IMR-90 (cell line): Measurements from ENCODE around the gene WDR17. TPM values are rescaled to one million over a fixed set of nuclear protein-coding genes. Genes with fewer than 3 reads are reported as not detected.
A peak's percentile ranks its signal among the peaks of the same experiment; 100 is the strongest.

ENCODE experiments used
- ATAC-seq: fragments of 200-7000 bp; cut with Tn5 transposase; 2 replicates; pipeline ENCODE4 v1.9.1; 2020; ENCODE audit warnings: low read depth, mild to moderate bottlenecking, moderate library complexity
- BruUV-seq: library from RNA; stranded (reverse); fragments of 400-500 nt; replicated peaks from 2 replicates; lab custom pipeline; 2021; lab: Mats Ljungman, UMichigan
- CTCF ChIA-PET: fragments of 300-600 bp; formaldehyde crosslinking; extraction: SDS; loops from one replicate; lab custom pipeline; 2021; ENCODE audit warnings: antibody characterized with exemption; lab: Yijun Ruan, JAX
- POLR2A ChIA-PET: fragments of 300-600 bp; sonication (Branson Sonifier 250); formaldehyde crosslinking; loops from one replicate; lab custom pipeline; 2022; ENCODE audit warnings: antibody characterized with exemption; ENCODE audit not compliant: unreplicated experiment; lab: Charles Lee
- DNase-seq: peaks from one replicate; pipeline ENCODE4 v3.0.0; 2013
- H2AFZ ChIP-seq: replicated peaks from 2 replicates; pipeline ENCODE3; 2013; ENCODE audit warnings: low read length, mild to moderate bottlenecking; ENCODE audit not compliant: poor library complexity
- H2AK5ac ChIP-seq: 2 replicates; pipeline ENCODE4 v1.6.1; 2013; ENCODE audit warnings: low read depth, low read length, inconsistent platforms
- H2AK9ac ChIP-seq: replicated peaks from 2 replicates; pipeline ENCODE3; 2013; ENCODE audit warnings: mild to moderate bottlenecking, low read depth, low read length, moderate library complexity; ENCODE audit not compliant: poor library complexity
- H2BK120ac ChIP-seq: 2 replicates; pipeline ENCODE4 v1.6.1; 2013; ENCODE audit warnings: low read depth, low read length, inconsistent platforms
- H2BK15ac ChIP-seq: 3 replicates; pipeline ENCODE4 v1.6.1; 2013; ENCODE audit warnings: low read depth, low read length, inconsistent platforms
- H2BK20ac ChIP-seq: 2 replicates; pipeline ENCODE4 v1.6.1; 2013; ENCODE audit warnings: low read depth, mild to moderate bottlenecking, inconsistent platforms, low read length, moderate library complexity
- H2BK5ac ChIP-seq: 2 replicates; pipeline ENCODE4 v1.6.1; 2013; ENCODE audit warnings: mild to moderate bottlenecking, low read depth, low read length, inconsistent platforms; ENCODE audit not compliant: poor library complexity, severe bottlenecking
- H3K14ac ChIP-seq: replicated peaks from 2 replicates; pipeline ENCODE4 v1.6.1; 2013; ENCODE audit warnings: low read depth, low read length, inconsistent platforms
- H3K18ac ChIP-seq: 2 replicates; pipeline ENCODE4 v1.6.1; 2013; ENCODE audit warnings: low read depth, low read length, control low read depth
- H3K23ac ChIP-seq: 2 replicates; pipeline ENCODE4 v1.6.1; 2013; ENCODE audit warnings: low read depth, low read length, inconsistent platforms
- H3K27ac ChIP-seq: 2 replicates; pipeline ENCODE4 v1.5.1; 2013; ENCODE audit warnings: mild to moderate bottlenecking, control low read depth, low read length; ENCODE audit not compliant: insufficient read depth
- H3K27me3 ChIP-seq: 2 replicates; pipeline ENCODE4 v1.6.1; 2013; ENCODE audit warnings: low read length; ENCODE audit not compliant: control insufficient read depth, insufficient read depth
- H3K36me3 ChIP-seq: 2 replicates; pipeline ENCODE4 v1.6.1; 2013; ENCODE audit warnings: low read length, mixed read lengths; ENCODE audit not compliant: control insufficient read depth, insufficient read depth
- H3K4ac ChIP-seq: 2 replicates; pipeline ENCODE4 v1.6.1; 2013; ENCODE audit warnings: low read depth, low read length, inconsistent platforms
- H3K4me1 ChIP-seq: 2 replicates; pipeline ENCODE4 v1.6.1; 2013; ENCODE audit warnings: low read length, mixed read lengths; ENCODE audit not compliant: control insufficient read depth, insufficient read depth
- H3K4me2 ChIP-seq: 2 replicates; pipeline ENCODE4 v1.6.1; 2013; ENCODE audit warnings: low read depth, mild to moderate bottlenecking, control low read depth, low read length, moderate library complexity
- H3K4me3 ChIP-seq: 2 replicates; pipeline ENCODE4 v1.5.1; 2013; ENCODE audit warnings: low read depth, mild to moderate bottlenecking, control low read depth, low read length, moderate library complexity; ENCODE audit not compliant: insufficient read depth
- H3K56ac ChIP-seq: 2 replicates; pipeline ENCODE4 v1.6.1; 2013; ENCODE audit warnings: low read length, inconsistent platforms; ENCODE audit not compliant: insufficient read depth; ENCODE audit errors: extremely low read depth
- H3K79me1 ChIP-seq, 2 experiments: 2 replicates each; pipeline ENCODE4 v1.6.1; 2013; ENCODE audit warnings: low read length in 2 of 2, inconsistent platforms in 1 of 2, low read depth in 1 of 2
- H3K9ac ChIP-seq: 2 replicates; pipeline ENCODE4 v1.6.1; 2013; ENCODE audit warnings: low read depth, low read length, control low read depth
- H3K9me1 ChIP-seq: 2 replicates; pipeline ENCODE4 v1.6.1; 2013; ENCODE audit warnings: low read length, inconsistent platforms; ENCODE audit not compliant: insufficient read depth
- H3K9me3 ChIP-seq: 2 replicates; pipeline ENCODE4 v1.6.1; 2013; ENCODE audit warnings: low read length; ENCODE audit not compliant: control insufficient read depth, insufficient read depth
- H4K20me1 ChIP-seq: 2 replicates; pipeline ENCODE4 v1.6.1; 2013; ENCODE audit warnings: low read length, inconsistent platforms; ENCODE audit not compliant: insufficient read depth
- H4K5ac ChIP-seq: 2 replicates; pipeline ENCODE4 v1.6.1; 2013; ENCODE audit warnings: mild to moderate bottlenecking, low read depth, low read length, control low read depth
- H4K8ac ChIP-seq, 2 experiments: 2 replicates each; pipeline ENCODE4 v1.6.1; 2013; ENCODE audit warnings: low read depth in 2 of 2, low read length in 2 of 2, control low read depth in 1 of 2, inconsistent platforms in 1 of 2
- H4K91ac ChIP-seq: 2 replicates; pipeline ENCODE4 v1.6.1; 2013; ENCODE audit warnings: low read depth, low read length, inconsistent platforms; ENCODE audit not compliant: insufficient read depth
- BHLHE40 ChIP-seq: fragments of 150-350 bp; IDR thresholded peaks from 2 replicates; pipeline ENCODE4 v1.6.1; 2016; ENCODE audit warnings: mild to moderate bottlenecking, low read depth, low read length
- CEBPB ChIP-seq: IDR thresholded peaks from 2 replicates; pipeline ENCODE4 v1.6.1; 2012; ENCODE audit warnings: low read depth, low read length, improper control_type of control experiment
- CHD1 ChIP-seq: IDR thresholded peaks from 2 replicates; pipeline ENCODE4 v1.6.1; 2012; ENCODE audit warnings: low read depth, low read length, improper control_type of control experiment
- FOS ChIP-seq: fragments of 150-350 bp; IDR thresholded peaks from 2 replicates; pipeline ENCODE4 v1.6.1; 2016; ENCODE audit warnings: low read depth, low read length
- MAFK ChIP-seq: IDR thresholded peaks from 2 replicates; pipeline ENCODE4 v1.6.1; 2012; ENCODE audit warnings: low read depth, low read length, improper control_type of control experiment
- MAZ ChIP-seq: IDR thresholded peaks from 2 replicates; pipeline ENCODE4 v1.6.1; 2012; ENCODE audit warnings: low read depth, mild to moderate bottlenecking, low read length, improper control_type of control experiment, moderate library complexity, borderline replicate concordance
- MXI1 ChIP-seq: IDR thresholded peaks from 2 replicates; pipeline ENCODE4 v1.6.1; 2012; ENCODE audit warnings: low read depth, mild to moderate bottlenecking, low read length, moderate library complexity, borderline replicate concordance
- NFE2L2 ChIP-seq: fragments of 150-350 bp; IDR thresholded peaks from 2 replicates; pipeline ENCODE4 v1.6.1; 2016; ENCODE audit warnings: low read depth, mild to moderate bottlenecking, low read length
- POLR2A ChIP-seq: IDR thresholded peaks from 2 replicates; pipeline ENCODE4 v1.6.1; 2012; ENCODE audit warnings: mild to moderate bottlenecking, low read depth, low read length
- RAD21 ChIP-seq: IDR thresholded peaks from 2 replicates; pipeline ENCODE4 v1.6.1; 2012; ENCODE audit warnings: low read length, improper control_type of control experiment
- RCOR1 ChIP-seq: IDR thresholded peaks from 2 replicates; pipeline ENCODE4 v1.6.1; 2012; ENCODE audit warnings: mild to moderate bottlenecking, low read length, improper control_type of control experiment; ENCODE audit not compliant: insufficient replicate concordance
- RFX5 ChIP-seq: IDR thresholded peaks from 2 replicates; pipeline ENCODE4 v1.8.0; 2012; ENCODE audit warnings: low read depth, mild to moderate bottlenecking, low read length, moderate library complexity
- SMC3 ChIP-seq: fragments of 150-350 bp; IDR thresholded peaks from 2 replicates; pipeline ENCODE4 v1.6.1; 2016; ENCODE audit warnings: low read depth, mild to moderate bottlenecking, antibody characterized with exemption, low read length, moderate library complexity
- WGBS, 2 experiments: methylation state at CpG; one replicate each; pipeline versions ENCODE4 v1.1.5 to v1.1.7; 2013; ENCODE audit warnings: missing lambda C conversion rate in 2 of 2; ENCODE audit not compliant: insufficient read length in 1 of 2; ENCODE audit errors: extremely low coverage in 2 of 2; 5-methylcytosine and 5-hydroxymethylcytosine counted together
- dilution Hi-C: fragments of 300-500 bp; cut with HindIII; formaldehyde crosslinking; loops from one replicate; pipeline ENCODE4 v1.14.3; 2018; ENCODE audit warnings: low sequenced_read_pairs; ENCODE audit not compliant: unreplicated experiment
- in situ Hi-C: fragments of 300-500 bp; cut with MboI; formaldehyde crosslinking; loops from 3 replicates; pipeline ENCODE4 v1.14.3; 2019; ENCODE audit warnings: low sequenced_read_pairs, inconsistent platforms, mixed read lengths
- intact Hi-C: fragments of 100-400 bp; cut with micrococcal nuclease; formaldehyde crosslinking; loops from 2 replicates; pipeline ENCODE4 v1.10.0; 2022
- polyA plus RNA-seq, 3 experiments: library from polyadenylated mRNA; depleted of rRNA; stranded (reverse); fragments of >200 nt; gene quantifications; 2 replicates each; pipeline ENCODE4 v1.2.3, GENCODE V29; 2012; ENCODE audit warnings: low replicate concordance in 1 of 3
- total RNA-seq: library from RNA; depleted of rRNA; stranded (reverse); fragments of >200 nt; gene quantifications from 2 replicates; pipeline ENCODE4 v1.2.3, GENCODE V29; 2012
- TF ChIP-seq, protein P1 (sequence below): fragments of 150-350 bp; IDR thresholded peaks from 2 replicates; pipeline ENCODE4 v1.6.1; 2017; ENCODE audit warnings: mild to moderate bottlenecking, antibody characterized with exemption, low read length, low read depth
- TF ChIP-seq, protein P2 (sequence below): conservative IDR thresholded peaks from 2 replicates; pipeline ENCODE4 v1.5.1; 2012; ENCODE audit warnings: mild to moderate bottlenecking, low read depth, low read length, improper control_type of control experiment
- TF ChIP-seq, protein P3 (sequence below): fragments of 150-350 bp; IDR thresholded peaks from 2 replicates; pipeline ENCODE4 v1.6.1; 2016; ENCODE audit warnings: low read depth, mild to moderate bottlenecking, low read length, moderate library complexity, borderline replicate concordance

WDR17 gene
- total and polyA plus RNA-seq, 2 of the 4 experiments (the other 2 are of a cell fraction) = 0.53 to 0.54 TPM

DNA sequence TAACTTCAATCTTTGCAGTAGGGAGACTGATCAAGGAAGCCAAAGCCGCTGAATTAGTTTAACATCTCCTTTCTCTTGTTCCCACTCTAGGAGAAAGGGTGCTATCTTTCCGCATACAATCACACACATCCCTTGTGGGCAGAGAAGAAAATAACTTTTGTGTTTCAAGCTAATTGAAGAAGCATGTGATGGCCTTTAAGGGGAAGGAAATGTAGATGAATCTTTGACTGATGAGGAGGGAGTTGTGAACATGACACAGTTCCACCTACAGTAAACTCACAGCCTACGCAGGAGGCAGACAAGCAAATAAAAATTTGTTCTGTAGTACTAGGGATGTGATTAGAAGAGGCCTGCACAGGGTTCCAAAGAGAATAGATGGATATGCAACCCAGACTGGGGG lies 144.5 kb downstream of the WDR17 start:
- H3K4ac ChIP-seq = no peak overlapping the region
- H3K79me1 ChIP-seq = no peaks in the 10 kb centered on the region
- no peak overlapping the region for H4K5ac ChIP-seq
- H3K27me3 ChIP-seq = no peaks in the 10 kb centered on the region
- H4K20me1 ChIP-seq = no peaks in the 10 kb centered on the region
- no peaks in the 10 kb centered on the region for H3K4me1 ChIP-seq
- H2BK15ac ChIP-seq = no peak overlapping the region
- no peak overlapping the region for H3K18ac ChIP-seq
- no peak overlapping the region for H3K56ac ChIP-seq
- no peak for TF ChIP-seq CHD1
- TF ChIP-seq, protein P1, sequence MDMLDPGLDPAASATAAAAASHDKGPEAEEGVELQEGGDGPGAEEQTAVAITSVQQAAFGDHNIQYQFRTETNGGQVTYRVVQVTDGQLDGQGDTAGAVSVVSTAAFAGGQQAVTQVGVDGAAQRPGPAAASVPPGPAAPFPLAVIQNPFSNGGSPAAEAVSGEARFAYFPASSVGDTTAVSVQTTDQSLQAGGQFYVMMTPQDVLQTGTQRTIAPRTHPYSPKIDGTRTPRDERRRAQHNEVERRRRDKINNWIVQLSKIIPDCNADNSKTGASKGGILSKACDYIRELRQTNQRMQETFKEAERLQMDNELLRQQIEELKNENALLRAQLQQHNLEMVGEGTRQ = no peak
- no peak for TF ChIP-seq MAFK
- no peak for TF ChIP-seq MXI1
- TF ChIP-seq, protein P2, sequence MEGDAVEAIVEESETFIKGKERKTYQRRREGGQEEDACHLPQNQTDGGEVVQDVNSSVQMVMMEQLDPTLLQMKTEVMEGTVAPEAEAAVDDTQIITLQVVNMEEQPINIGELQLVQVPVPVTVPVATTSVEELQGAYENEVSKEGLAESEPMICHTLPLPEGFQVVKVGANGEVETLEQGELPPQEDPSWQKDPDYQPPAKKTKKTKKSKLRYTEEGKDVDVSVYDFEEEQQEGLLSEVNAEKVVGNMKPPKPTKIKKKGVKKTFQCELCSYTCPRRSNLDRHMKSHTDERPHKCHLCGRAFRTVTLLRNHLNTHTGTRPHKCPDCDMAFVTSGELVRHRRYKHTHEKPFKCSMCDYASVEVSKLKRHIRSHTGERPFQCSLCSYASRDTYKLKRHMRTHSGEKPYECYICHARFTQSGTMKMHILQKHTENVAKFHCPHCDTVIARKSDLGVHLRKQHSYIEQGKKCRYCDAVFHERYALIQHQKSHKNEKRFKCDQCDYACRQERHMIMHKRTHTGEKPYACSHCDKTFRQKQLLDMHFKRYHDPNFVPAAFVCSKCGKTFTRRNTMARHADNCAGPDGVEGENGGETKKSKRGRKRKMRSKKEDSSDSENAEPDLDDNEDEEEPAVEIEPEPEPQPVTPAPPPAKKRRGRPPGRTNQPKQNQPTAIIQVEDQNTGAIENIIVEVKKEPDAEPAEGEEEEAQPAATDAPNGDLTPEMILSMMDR = no peak
- no peak for TF ChIP-seq RCOR1
- no peak for TF ChIP-seq CEBPB
- TF ChIP-seq RFX5 = no peak
- no peak for TF ChIP-seq POLR2A
- no peak for TF ChIP-seq SMC3
- no peak for TF ChIP-seq BHLHE40
- TF ChIP-seq FOS = no peak
- no peak for TF ChIP-seq MAZ
- no peak for TF ChIP-seq RAD21
- TF ChIP-seq, protein P3, sequence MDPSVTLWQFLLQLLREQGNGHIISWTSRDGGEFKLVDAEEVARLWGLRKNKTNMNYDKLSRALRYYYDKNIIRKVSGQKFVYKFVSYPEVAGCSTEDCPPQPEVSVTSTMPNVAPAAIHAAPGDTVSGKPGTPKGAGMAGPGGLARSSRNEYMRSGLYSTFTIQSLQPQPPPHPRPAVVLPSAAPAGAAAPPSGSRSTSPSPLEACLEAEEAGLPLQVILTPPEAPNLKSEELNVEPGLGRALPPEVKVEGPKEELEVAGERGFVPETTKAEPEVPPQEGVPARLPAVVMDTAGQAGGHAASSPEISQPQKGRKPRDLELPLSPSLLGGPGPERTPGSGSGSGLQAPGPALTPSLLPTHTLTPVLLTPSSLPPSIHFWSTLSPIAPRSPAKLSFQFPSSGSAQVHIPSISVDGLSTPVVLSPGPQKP = no peak
- no peak for TF ChIP-seq NFE2L2
- H2AFZ ChIP-seq = peak overlapping the region; percentile 54
- H3K9me3 ChIP-seq = no peaks in the 10 kb centered on the region
- no peaks in the 10 kb centered on the region for H3K9me1 ChIP-seq
- ChIA-PET CTCF (no interaction called here), POLR2A (no interaction called here)
- H3K27ac ChIP-seq = no peak overlapping the region
- no peaks in the 10 kb centered on the region for H3K36me3 ChIP-seq
- no peak overlapping the region for H3K4me2 ChIP-seq
- in situ Hi-C loops = no loop called here
- H4K8ac ChIP-seq = no peak overlapping the region
- BruUV-seq = no TSS peak
- DNase-seq (no peak), ATAC-seq (no peak)
- H2BK20ac ChIP-seq = no peak overlapping the region
- no CpG with 5 or more reads among the region's 3 CpGs for WGBS, 2 experiments
- H3K9ac ChIP-seq = no peak overlapping the region
- H2BK5ac ChIP-seq = no peak overlapping the region
- dilution Hi-C loops = no loop called here
- no peak overlapping the region for H3K23ac ChIP-seq
- no peak overlapping the region for H3K4me3 ChIP-seq
- no peak overlapping the region for H2AK5ac ChIP-seq
- no peak overlapping the region for H4K91ac ChIP-seq
- no peak overlapping the region for H2AK9ac ChIP-seq
- intact Hi-C loops = no loop called here
- no peak overlapping the region for H3K14ac ChIP-seq
- H2BK120ac ChIP-seq = no peak overlapping the region
